H54 (cell line): ENCODE data around the gene LDLRAD3.
A peak's percentile ranks its signal among the peaks of the same experiment; 100 is the strongest.

Experiments
- DNase-seq: peaks from one replicate; pipeline ENCODE4 v3.0.0; 2011; ENCODE audit warnings: low spot score, mixed read lengths; ENCODE audit not compliant: insufficient read length
- FAIRE-seq: peaks from 3 replicates; lab custom pipeline; 2011; peaks lifted over from hg19 to GRCh38; lab: Jason Lieb, UNC
- POLR2A ChIP-seq: IDR thresholded peaks from 2 replicates; pipeline ENCODE4 v1.6.1; 2011; ENCODE audit warnings: low read depth, mild to moderate bottlenecking, low read length

The LDLRAD3 gene

GRCh38 chr11:35912883-35913624 lies 30.8 kb upstream of the LDLRAD3 start:
- FAIRE-seq: no peak
- TF ChIP-seq POLR2A: no peak
- no peak for DNase-seq

GRCh38 chr11:35914816-35915215 lies 29.0 kb upstream of the LDLRAD3 start:
- DNase-seq (no peak), FAIRE-seq (no peak)
- no peak for TF ChIP-seq POLR2A

- no peak for TF ChIP-seq POLR2A
- DNase-seq (no peak), FAIRE-seq (no peak)
Measured at GRCh38 chr11:35916270-35916669, 27.6 kb upstream of the LDLRAD3 start.

GRCh38 chr11:35917676-35918075 lies 26.2 kb upstream of the LDLRAD3 start:
- no peak for TF ChIP-seq POLR2A
- no peak for FAIRE-seq
- no peak for DNase-seq

GRCh38 chr11:35918716-35919115 lies 25.1 kb upstream of the LDLRAD3 start:
- no peak for TF ChIP-seq POLR2A
- FAIRE-seq: no peak
- DNase-seq: no peak

GRCh38 chr11:35919244-35919643 lies 24.6 kb upstream of the LDLRAD3 start:
- no peak for FAIRE-seq
- DNase-seq: no peak
- TF ChIP-seq POLR2A: no peak

- FAIRE-seq (no peak), DNase-seq (no peak)
- TF ChIP-seq POLR2A: no peak
Measured at GRCh38 chr11:35923452-35923851, 20.4 kb upstream of the LDLRAD3 start.

- no peak for FAIRE-seq
- no peak for TF ChIP-seq POLR2A
- DNase-seq: no peak
Measured at GRCh38 chr11:35924811-35925210, 19.1 kb upstream of the LDLRAD3 start.

GRCh38 chr11:35927104-35927503 lies 16.8 kb upstream of the LDLRAD3 start:
- FAIRE-seq (no peak), DNase-seq (no peak)
- TF ChIP-seq POLR2A: no peak

GRCh38 chr11:35927682-35928081 lies 16.2 kb upstream of the LDLRAD3 start:
- FAIRE-seq (no peak), DNase-seq (peak; percentile 44)
- no peak for TF ChIP-seq POLR2A

- no peak for TF ChIP-seq POLR2A
- FAIRE-seq (no peak), DNase-seq (no peak)
Measured at GRCh38 chr11:35928688-35929395, 15.0 kb upstream of the LDLRAD3 start.

GRCh38 chr11:35930466-35930865 lies 13.4 kb upstream of the LDLRAD3 start:
- FAIRE-seq: no peak
- DNase-seq: no peak
- TF ChIP-seq POLR2A: no peak

- no peak for TF ChIP-seq POLR2A
- DNase-seq (no peak), FAIRE-seq (no peak)
Measured at GRCh38 chr11:35932121-35932520, 11.7 kb upstream of the LDLRAD3 start.

- DNase-seq (no peak), FAIRE-seq (no peak)
- TF ChIP-seq POLR2A: no peak
Measured at GRCh38 chr11:35932681-35933319, 11.1 kb upstream of the LDLRAD3 start.

GRCh38 chr11:35933320-35933871 lies 10.5 kb upstream of the LDLRAD3 start:
- TF ChIP-seq POLR2A: no peak
- no peak for DNase-seq
- no peak for FAIRE-seq
